Endothelial cell of umbilical vein (primary cell): ENCODE results near the gene CAPN2.
A peak's percentile ranks its signal among the peaks of the same experiment; 100 is the strongest.

ENCODE experiments used
- CTCF ChIP-seq, 2 donors: IDR thresholded peaks; 1 replicate in 1 of 2; 2 replicates in 1 of 2; pipeline ENCODE4 v1.5.1; 2011; ENCODE audit warnings: low read length in 2 of 2, mild to moderate bottlenecking in 2 of 2, moderate library complexity in 2 of 2, control low read depth in 1 of 2, inconsistent platforms in 1 of 2, low read depth in 1 of 2; ENCODE audit not compliant: insufficient read depth in 1 of 2; ENCODE audit errors: extremely low read depth in 1 of 2
- GATA2 ChIP-seq: IDR thresholded peaks from 2 replicates; pipeline ENCODE4 v1.7.0; 2011; ENCODE audit warnings: low read depth, mild to moderate bottlenecking, moderate library complexity, mixed read lengths, low read length; ENCODE audit not compliant: insufficient read length, insufficient read depth
- MAX ChIP-seq: IDR thresholded peaks from 2 replicates; pipeline ENCODE4 v1.6.1; 2011; ENCODE audit not compliant: insufficient read depth, insufficient read length
- POLR2A ChIP-seq: IDR thresholded peaks from 2 replicates; pipeline ENCODE4 v1.6.1; 2012; ENCODE audit warnings: low read depth, mild to moderate bottlenecking, control low read depth, low read length
- POLR2AphosphoS5 ChIP-seq: IDR thresholded peaks from 2 replicates; pipeline ENCODE4 v1.6.1; 2012; ENCODE audit warnings: low read depth, mild to moderate bottlenecking, control low read depth, low read length, moderate library complexity; ENCODE audit not compliant: insufficient read depth

- TF ChIP-seq CTCF (IDR thresholded peaks at IDR 0.05; ENCODE audit: extremely low read depth in 1 of 2, insufficient read depth in 1 of 2, low read depth in 1 of 2, low read length in 2 of 2): no peak
- no peak for TF ChIP-seq GATA2
- peak; percentile 39 for TF ChIP-seq POLR2AphosphoS5
- no peak for TF ChIP-seq MAX
- no peak for TF ChIP-seq POLR2A
These were observed 51.5 kb downstream of the CAPN2 start for GRCh38 chr1:223763881-223764280.
